ENCODE results near the gene SP3.

DNA sequence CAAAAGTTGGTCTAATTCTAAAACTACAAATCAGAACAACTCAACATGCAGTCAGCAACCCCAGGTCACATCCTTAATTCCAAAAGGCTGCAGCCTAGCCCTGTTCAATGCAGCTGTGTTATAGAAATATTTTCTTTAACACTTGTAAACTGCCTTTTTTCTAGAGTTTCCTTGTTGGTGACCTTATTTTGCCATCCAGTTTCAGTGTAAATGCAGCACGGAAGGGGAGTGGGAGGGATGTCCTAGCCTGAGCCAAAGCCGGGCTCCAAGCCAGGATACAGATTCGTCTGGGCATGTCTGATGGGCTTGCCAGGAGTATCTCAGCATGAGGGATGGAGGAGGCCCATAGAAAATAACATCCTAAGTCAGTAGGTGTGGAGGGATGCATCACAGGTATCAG lies 17.7 kb upstream of the SP3 start:
- TF ChIP-seq, protein P1, sequence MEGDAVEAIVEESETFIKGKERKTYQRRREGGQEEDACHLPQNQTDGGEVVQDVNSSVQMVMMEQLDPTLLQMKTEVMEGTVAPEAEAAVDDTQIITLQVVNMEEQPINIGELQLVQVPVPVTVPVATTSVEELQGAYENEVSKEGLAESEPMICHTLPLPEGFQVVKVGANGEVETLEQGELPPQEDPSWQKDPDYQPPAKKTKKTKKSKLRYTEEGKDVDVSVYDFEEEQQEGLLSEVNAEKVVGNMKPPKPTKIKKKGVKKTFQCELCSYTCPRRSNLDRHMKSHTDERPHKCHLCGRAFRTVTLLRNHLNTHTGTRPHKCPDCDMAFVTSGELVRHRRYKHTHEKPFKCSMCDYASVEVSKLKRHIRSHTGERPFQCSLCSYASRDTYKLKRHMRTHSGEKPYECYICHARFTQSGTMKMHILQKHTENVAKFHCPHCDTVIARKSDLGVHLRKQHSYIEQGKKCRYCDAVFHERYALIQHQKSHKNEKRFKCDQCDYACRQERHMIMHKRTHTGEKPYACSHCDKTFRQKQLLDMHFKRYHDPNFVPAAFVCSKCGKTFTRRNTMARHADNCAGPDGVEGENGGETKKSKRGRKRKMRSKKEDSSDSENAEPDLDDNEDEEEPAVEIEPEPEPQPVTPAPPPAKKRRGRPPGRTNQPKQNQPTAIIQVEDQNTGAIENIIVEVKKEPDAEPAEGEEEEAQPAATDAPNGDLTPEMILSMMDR (conservative IDR thresholded peaks at IDR 0.05 in 1 of 2, IDR thresholded peaks at IDR 0.05 in 1 of 2; ENCODE audit: low read depth in 1 of 2, low read length in 2 of 2): no peak
- no peak for TF ChIP-seq EZH2 (IDR thresholded peaks at IDR 0.05; ENCODE audit: low read length, missing control alignments)

Measured in fibroblast of lung (primary cell).